A673 (cell line): ENCODE results near the gene HOXB3.

Experiments
- CTCF ChIP-seq: fragments of 300-800, 200-600 bp; sonication (generic); conservative IDR thresholded peaks from 2 replicates; pipeline ENCODE4 v1.5.1; 2017; ENCODE audit warnings: low read depth, mild to moderate bottlenecking, antibody characterized with exemption, low read length, moderate library complexity, mixed read lengths
- EZH2 ChIP-seq: fragments of 200-600 bp; sonication (generic); IDR thresholded peaks from 2 replicates; pipeline ENCODE4 v1.6.1; 2017; ENCODE audit warnings: borderline replicate concordance, low read depth, mild to moderate bottlenecking, mixed read lengths, antibody characterized with exemption, low read length; ENCODE audit not compliant: poor library complexity, severe bottlenecking

GRCh38 chr17:48567646-48568354 lies 22.2 kb downstream of the HOXB3 start:
- TF ChIP-seq CTCF (no peak), EZH2 (no peak)
